Neural cell (in vitro differentiated cells): ENCODE results near the gene C4orf51. TPM values are rescaled to one million over a fixed set of nuclear protein-coding genes. Genes with fewer than 3 reads are reported as not detected.
"Not testable (repeated sequence)": the region's sequence is repeated elsewhere in the genome, so short reads cannot be mapped to it uniquely, and the experiment has no call there.

Experiments
- H2AFZ ChIP-seq: fragments of 200-600, 300-800 bp; sonication (generic), shearing (Covaris generic); 2 replicates; pipeline ENCODE4 v1.6.0; 2014; ENCODE audit warnings: low read depth, mild to moderate bottlenecking, antibody characterized with exemption, low read length, moderate library complexity
- H3F3A ChIP-seq: fragments of 200-600 bp; shearing (Covaris generic); 2 replicates; pipeline ENCODE4 v1.6.1; 2016; ENCODE audit warnings: mild to moderate bottlenecking, moderate library complexity, mixed read lengths, antibody characterized with exemption, low read length; ENCODE audit not compliant: insufficient read depth, poor library complexity, severe bottlenecking
- H3K27ac ChIP-seq: fragments of 200-600, 300-800 bp; sonication (generic), shearing (Covaris generic); 2 replicates; pipeline ENCODE4 v1.5.1; 2014; ENCODE audit warnings: mild to moderate bottlenecking, low read length, moderate library complexity
- H3K27me3 ChIP-seq: fragments of 300-800, 200-600 bp; sonication (generic), shearing (Covaris generic); 2 replicates; pipeline ENCODE4 v1.6.0; 2014; ENCODE audit warnings: mild to moderate bottlenecking, low read depth, low read length, moderate library complexity; ENCODE audit not compliant: insufficient read depth
- H3K36me3 ChIP-seq: fragments of 300-800, 200-600 bp; sonication (generic), shearing (Covaris generic); 2 replicates; pipeline ENCODE4 v1.5.1; 2014; ENCODE audit warnings: mild to moderate bottlenecking, antibody characterized with exemption, low read length, moderate library complexity; ENCODE audit not compliant: insufficient read depth
- H3K4me2 ChIP-seq: fragments of 300-800, 200-600 bp; sonication (generic), shearing (Covaris generic); 2 replicates; pipeline ENCODE4 v1.6.0; 2014; ENCODE audit warnings: mild to moderate bottlenecking, low read length
- H3K4me3 ChIP-seq: fragments of 300-800, 200-600 bp; sonication (generic), shearing (Covaris generic); 2 replicates; pipeline ENCODE4 v1.5.1; 2014; ENCODE audit warnings: mild to moderate bottlenecking, low read length, moderate library complexity
- H3K79me2 ChIP-seq: fragments of 200-600 bp; shearing (Covaris generic); replicated peaks from 2 replicates; pipeline ENCODE4 v1.6.0; 2014; ENCODE audit warnings: mild to moderate bottlenecking, low read length, moderate library complexity; ENCODE audit not compliant: insufficient read depth
- H3K9ac ChIP-seq: fragments of 300-800, 200-600 bp; sonication (generic), shearing (Covaris generic); 2 replicates; pipeline ENCODE4 v1.6.1; 2016; ENCODE audit warnings: mild to moderate bottlenecking, low read length, mixed read lengths
- H3K9me2 ChIP-seq: fragments of 200-600 bp; shearing (Covaris generic); 2 replicates; pipeline ENCODE4 v1.6.1; 2016; ENCODE audit warnings: mild to moderate bottlenecking, low read length, mixed read lengths; ENCODE audit not compliant: insufficient read depth
- H3K9me3 ChIP-seq: fragments of 200-600, 300-800 bp; sonication (generic), shearing (Covaris generic); 2 replicates; pipeline ENCODE4 v1.6.1; 2016; ENCODE audit warnings: mild to moderate bottlenecking, mixed run types, low read length, moderate library complexity, mixed read lengths
- H4K20me1 ChIP-seq: fragments of 200-600 bp; shearing (Covaris generic); 2 replicates; pipeline ENCODE4 v1.6.1; 2016; ENCODE audit warnings: mild to moderate bottlenecking, mixed run types; ENCODE audit not compliant: insufficient read depth
- EP300 ChIP-seq: fragments of 450-650 bp; conservative IDR thresholded peaks from 2 replicates; pipeline ENCODE4 v1.6.1; 2014; ENCODE audit warnings: antibody characterized with exemption, mild to moderate bottlenecking, moderate library complexity; ENCODE audit not compliant: poor library complexity, severe bottlenecking
- EZH2 ChIP-seq: fragments of 200-600, 300-800 bp; shearing (Covaris generic), sonication (generic); IDR thresholded peaks from 2 replicates; pipeline ENCODE4 v1.6.1; 2014; ENCODE audit warnings: antibody characterized with exemption, low read length, borderline replicate concordance, mild to moderate bottlenecking; ENCODE audit not compliant: insufficient read depth, poor library complexity, severe bottlenecking
- MXI1 ChIP-seq: fragments of 450-650 bp; conservative IDR thresholded peaks from 2 replicates; pipeline ENCODE4 v1.6.1; 2014; ENCODE audit warnings: antibody characterized with exemption, mild to moderate bottlenecking; ENCODE audit not compliant: poor library complexity, severe bottlenecking
- POLR2AphosphoS5 ChIP-seq: IDR thresholded peaks from 2 replicates; pipeline ENCODE4 v1.6.1; 2012
- RAD21 ChIP-seq: fragments of 450-650 bp; conservative IDR thresholded peaks from 2 replicates; pipeline ENCODE4 v1.6.1; 2014; ENCODE audit warnings: antibody characterized with exemption, mild to moderate bottlenecking, moderate library complexity
- SMC3 ChIP-seq: fragments of 450-650 bp; conservative IDR thresholded peaks from 2 replicates; pipeline ENCODE4 v1.6.1; 2014; ENCODE audit warnings: antibody characterized with exemption, mild to moderate bottlenecking, moderate library complexity; ENCODE audit not compliant: poor library complexity
- TAF1 ChIP-seq: IDR thresholded peaks from 2 replicates; pipeline ENCODE4 v1.6.1; 2012; ENCODE audit warnings: low read depth
- polyA plus RNA-seq: library from polyadenylated mRNA; depleted of rRNA; stranded (reverse); fragments of >200 nt; gene quantifications from 2 replicates; pipeline ENCODE4 v1.2.3, GENCODE V29; 2014
- TF ChIP-seq, protein P1 (sequence below): fragments of 450-650 bp; IDR thresholded peaks from 2 replicates; pipeline ENCODE4 v1.5.1; 2014; ENCODE audit warnings: antibody characterized with exemption, mild to moderate bottlenecking, moderate library complexity; ENCODE audit not compliant: poor library complexity, severe bottlenecking
- TF ChIP-seq, protein P2 (sequence below): IDR thresholded peaks from 2 replicates; pipeline ENCODE4 v1.6.1; 2012; ENCODE audit warnings: borderline replicate concordance

Gene C4orf51
- polyA plus RNA-seq, 1 donor from 2014 or later, result not detected

DNA sequence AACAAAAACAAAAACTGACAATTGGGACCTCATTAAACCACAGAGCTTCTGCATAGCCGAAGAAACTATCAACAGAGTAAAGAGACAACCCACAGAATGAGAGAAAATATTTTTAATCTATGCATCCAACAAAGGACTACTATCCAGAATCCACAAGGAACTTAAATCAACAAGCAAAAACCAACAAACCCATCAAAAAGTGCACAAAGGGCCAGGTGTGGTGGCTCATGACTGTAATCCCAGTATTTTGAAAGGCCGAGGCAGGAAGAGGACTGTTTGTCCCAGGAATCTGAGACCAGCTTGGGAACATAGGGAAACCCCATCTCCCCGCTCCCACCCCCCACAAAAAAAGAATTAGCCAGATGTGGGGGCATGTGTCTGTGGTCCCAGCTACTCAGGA lies 10.7 kb downstream of the C4orf51 start:
- Histone ChIP-seq H3K4me2 (no peak overlapping the region), H3F3A (no peaks in the 10 kb centered on the region), H3K4me3 (no peak overlapping the region), H4K20me1 (no peaks in the 10 kb centered on the region), H3K79me2 (no peaks in the 10 kb centered on the region), H3K9me3 (no peaks in the 10 kb centered on the region), H3K9me2 (no peaks in the 10 kb centered on the region), H3K27ac (no peak overlapping the region), H3K36me3 (no peaks in the 10 kb centered on the region), H3K27me3 (no peaks in the 10 kb centered on the region), H3K9ac (no peak overlapping the region), H2AFZ (no peak overlapping the region)
- TF ChIP-seq EZH2 (no peak), RAD21 (no peak), TAF1 (no peak), EP300 (no peak), POLR2AphosphoS5 (no peak), SMC3 (no peak), MXI1 (no peak)
- TF ChIP-seq, protein P1, sequence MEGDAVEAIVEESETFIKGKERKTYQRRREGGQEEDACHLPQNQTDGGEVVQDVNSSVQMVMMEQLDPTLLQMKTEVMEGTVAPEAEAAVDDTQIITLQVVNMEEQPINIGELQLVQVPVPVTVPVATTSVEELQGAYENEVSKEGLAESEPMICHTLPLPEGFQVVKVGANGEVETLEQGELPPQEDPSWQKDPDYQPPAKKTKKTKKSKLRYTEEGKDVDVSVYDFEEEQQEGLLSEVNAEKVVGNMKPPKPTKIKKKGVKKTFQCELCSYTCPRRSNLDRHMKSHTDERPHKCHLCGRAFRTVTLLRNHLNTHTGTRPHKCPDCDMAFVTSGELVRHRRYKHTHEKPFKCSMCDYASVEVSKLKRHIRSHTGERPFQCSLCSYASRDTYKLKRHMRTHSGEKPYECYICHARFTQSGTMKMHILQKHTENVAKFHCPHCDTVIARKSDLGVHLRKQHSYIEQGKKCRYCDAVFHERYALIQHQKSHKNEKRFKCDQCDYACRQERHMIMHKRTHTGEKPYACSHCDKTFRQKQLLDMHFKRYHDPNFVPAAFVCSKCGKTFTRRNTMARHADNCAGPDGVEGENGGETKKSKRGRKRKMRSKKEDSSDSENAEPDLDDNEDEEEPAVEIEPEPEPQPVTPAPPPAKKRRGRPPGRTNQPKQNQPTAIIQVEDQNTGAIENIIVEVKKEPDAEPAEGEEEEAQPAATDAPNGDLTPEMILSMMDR, result no peak
- TF ChIP-seq, protein P2, sequence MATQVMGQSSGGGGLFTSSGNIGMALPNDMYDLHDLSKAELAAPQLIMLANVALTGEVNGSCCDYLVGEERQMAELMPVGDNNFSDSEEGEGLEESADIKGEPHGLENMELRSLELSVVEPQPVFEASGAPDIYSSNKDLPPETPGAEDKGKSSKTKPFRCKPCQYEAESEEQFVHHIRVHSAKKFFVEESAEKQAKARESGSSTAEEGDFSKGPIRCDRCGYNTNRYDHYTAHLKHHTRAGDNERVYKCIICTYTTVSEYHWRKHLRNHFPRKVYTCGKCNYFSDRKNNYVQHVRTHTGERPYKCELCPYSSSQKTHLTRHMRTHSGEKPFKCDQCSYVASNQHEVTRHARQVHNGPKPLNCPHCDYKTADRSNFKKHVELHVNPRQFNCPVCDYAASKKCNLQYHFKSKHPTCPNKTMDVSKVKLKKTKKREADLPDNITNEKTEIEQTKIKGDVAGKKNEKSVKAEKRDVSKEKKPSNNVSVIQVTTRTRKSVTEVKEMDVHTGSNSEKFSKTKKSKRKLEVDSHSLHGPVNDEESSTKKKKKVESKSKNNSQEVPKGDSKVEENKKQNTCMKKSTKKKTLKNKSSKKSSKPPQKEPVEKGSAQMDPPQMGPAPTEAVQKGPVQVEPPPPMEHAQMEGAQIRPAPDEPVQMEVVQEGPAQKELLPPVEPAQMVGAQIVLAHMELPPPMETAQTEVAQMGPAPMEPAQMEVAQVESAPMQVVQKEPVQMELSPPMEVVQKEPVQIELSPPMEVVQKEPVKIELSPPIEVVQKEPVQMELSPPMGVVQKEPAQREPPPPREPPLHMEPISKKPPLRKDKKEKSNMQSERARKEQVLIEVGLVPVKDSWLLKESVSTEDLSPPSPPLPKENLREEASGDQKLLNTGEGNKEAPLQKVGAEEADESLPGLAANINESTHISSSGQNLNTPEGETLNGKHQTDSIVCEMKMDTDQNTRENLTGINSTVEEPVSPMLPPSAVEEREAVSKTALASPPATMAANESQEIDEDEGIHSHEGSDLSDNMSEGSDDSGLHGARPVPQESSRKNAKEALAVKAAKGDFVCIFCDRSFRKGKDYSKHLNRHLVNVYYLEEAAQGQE, result no peak

DNA sequence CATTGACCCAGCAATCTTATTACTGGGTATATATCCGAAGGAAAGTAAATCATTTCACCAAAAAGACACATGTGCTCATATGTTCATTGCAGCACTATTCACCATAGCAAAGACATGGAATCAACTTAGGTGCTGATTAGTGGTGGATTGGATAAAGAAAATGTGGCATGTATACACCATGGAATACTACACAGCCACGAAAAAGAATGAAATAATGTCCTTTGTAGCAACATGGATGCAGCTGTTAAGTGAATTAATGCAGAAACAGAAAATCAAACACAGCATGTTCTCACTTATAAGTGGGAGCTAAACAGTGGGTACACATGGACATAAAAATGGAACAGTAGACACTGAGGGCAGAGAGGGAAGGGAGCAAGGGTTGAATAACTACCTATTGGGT lies 11.5 kb downstream of the C4orf51 start:
- not testable (repeated sequence) for H3K36me3 ChIP-seq, H3K27ac ChIP-seq

DNA sequence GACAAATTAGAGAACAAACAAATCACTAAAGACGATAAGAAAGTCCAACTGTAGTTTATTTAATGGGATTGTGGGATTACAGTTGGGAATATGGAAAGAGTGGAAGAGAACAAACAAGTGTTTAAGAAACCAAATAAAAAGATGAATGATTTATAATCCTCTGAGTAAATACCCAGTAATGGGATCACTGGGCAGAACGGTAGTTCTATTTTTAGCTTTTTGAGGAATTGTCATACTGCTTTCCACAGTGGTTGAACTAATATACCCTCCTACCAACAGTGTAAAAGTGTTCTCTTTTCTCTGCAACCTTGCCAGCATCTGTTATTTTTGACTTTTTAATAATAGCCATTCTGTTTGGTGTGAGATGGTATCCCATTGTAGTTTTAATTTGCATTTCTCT lies 15.0 kb downstream of the C4orf51 start:
- Histone ChIP-seq H4K20me1 (no peaks in the 10 kb centered on the region), H3K27ac (no peak overlapping the region), H3K36me3 (no peaks in the 10 kb centered on the region), H3K9ac (no peak overlapping the region), H3K79me2 (no peaks in the 10 kb centered on the region), H3K9me2 (no peaks in the 10 kb centered on the region), H2AFZ (no peak overlapping the region), H3F3A (no peaks in the 10 kb centered on the region), H3K9me3 (no peaks in the 10 kb centered on the region), H3K4me2 (no peak overlapping the region), H3K27me3 (no peaks in the 10 kb centered on the region), H3K4me3 (no peak overlapping the region)
- no peak for TF ChIP-seq SMC3
- TF ChIP-seq TAF1, result no peak

More for the DNA sequence above, 11.5 kb downstream of the C4orf51 start:
- not testable (repeated sequence) for H3K27me3 ChIP-seq, H3F3A ChIP-seq, H3K79me2 ChIP-seq, H3K4me2 ChIP-seq, H3K9me2 ChIP-seq, H4K20me1 ChIP-seq, H3K4me3 ChIP-seq, H2AFZ ChIP-seq, H3K9ac ChIP-seq, H3K9me3 ChIP-seq
